ENCODE results near the gene PTPRG. TPM values are rescaled to one million over a fixed set of nuclear protein-coding genes. Genes with fewer than 3 reads are reported as not detected.
A peak's percentile ranks its signal among the peaks of the same experiment; 100 is the strongest.

Gene PTPRG
- polyA plus RNA-seq, 1 donor (not counting 4 experiments of a cell fraction or from before 2014, with no cell fraction given): 12.1 TPM

- H3K27ac ChIP-seq (ENCODE audit: control insufficient read depth, insufficient read depth, low read length): no peak overlapping the region
- DNase-seq (ENCODE audit: low read depth, low spot score) (no peak), FAIRE-seq (peak; percentile 29)
These were observed 316.2 kb downstream of the PTPRG start for GRCh38 chr3:61877359-61878138.

GRCh38 chr3:61882253-61882652, 320.9 kb downstream of the PTPRG start:
- Histone ChIP-seq H3K27ac (ENCODE audit: control insufficient read depth, insufficient read depth, low read length) (no peak overlapping the region), H3K4me2 (ENCODE audit: control insufficient read depth, extremely low read depth, insufficient read depth, low read depth, low read length) (no peak overlapping the region), H3K9me1 (ENCODE audit: control insufficient read depth, extremely low read depth, insufficient read depth, low read length) (no peaks in the 10 kb centered on the region), H3K4me1 (ENCODE audit: control insufficient read depth, extremely low read depth, insufficient read depth, low read length) (no peaks in the 10 kb centered on the region), H3K27me3 (ENCODE audit: control insufficient read depth, extremely low read depth, insufficient read depth, low read length) (no peaks in the 10 kb centered on the region), H3K9ac (ENCODE audit: control insufficient read depth, extremely low read depth, insufficient read depth, low read length) (no peak overlapping the region), H3K9me3 (ENCODE audit: control insufficient read depth, low read depth, low read length) (no peaks in the 10 kb centered on the region), H3K36me3 (ENCODE audit: control insufficient read depth in 2 of 2, extremely low read depth in 1 of 2, insufficient read depth in 2 of 2, low read length in 2 of 2) (no peaks in the 10 kb centered on the region), H2AFZ (ENCODE audit: control insufficient read depth, low read length) (no peak overlapping the region), H4K20me1 (ENCODE audit: control insufficient read depth, extremely low read depth, insufficient read depth, low read length) (no peaks in the 10 kb centered on the region), H3K4me3 (ENCODE audit: control insufficient read depth in 2 of 3, extremely low read depth in 1 of 3, insufficient read depth in 2 of 3, low read depth in 1 of 3, low read length in 3 of 3) (no peak overlapping the region), H3K79me2 (ENCODE audit: control insufficient read depth, insufficient read depth, low read length) (no peaks in the 10 kb centered on the region)
- DNase-seq (ENCODE audit: low read depth, low spot score) (no peak), FAIRE-seq (peak; percentile 44)
- TF ChIP-seq CTCF (optimal IDR thresholded peaks at IDR 0.05 in 1 of 3, IDR thresholded peaks at IDR 0.05 in 1 of 3, conservative IDR thresholded peaks at IDR 0.05 in 1 of 3; ENCODE audit: extremely low read depth in 1 of 3, insufficient read depth in 2 of 3, low read length in 3 of 3) (no peak), EZH2 (IDR thresholded peaks at IDR 0.05; ENCODE audit: low read length) (no peak)
- dilution Hi-C loops (cut with MboI; ENCODE audit: extremely low pct_ligation_motif_present, low sequenced_read_pairs): no loop called here

More at GRCh38 chr3:61877359-61878138, 316.2 kb downstream of the PTPRG start:
- no peak for TF ChIP-seq CTCF (optimal IDR thresholded peaks at IDR 0.05 in 1 of 3, IDR thresholded peaks at IDR 0.05 in 1 of 3, conservative IDR thresholded peaks at IDR 0.05 in 1 of 3; ENCODE audit: extremely low read depth in 1 of 3, insufficient read depth in 2 of 3, low read length in 3 of 3)
- no peak for TF ChIP-seq EZH2 (IDR thresholded peaks at IDR 0.05; ENCODE audit: low read length)
- no peaks in the 10 kb centered on the region for H3K9me3 ChIP-seq (ENCODE audit: control insufficient read depth, low read depth, low read length)
- H3K9ac ChIP-seq (ENCODE audit: control insufficient read depth, extremely low read depth, insufficient read depth, low read length): no peak overlapping the region
- dilution Hi-C loops (cut with MboI; ENCODE audit: extremely low pct_ligation_motif_present, low sequenced_read_pairs): no loop called here
- no peaks in the 10 kb centered on the region for H3K27me3 ChIP-seq (ENCODE audit: control insufficient read depth, extremely low read depth, insufficient read depth, low read length)
- no peaks in the 10 kb centered on the region for H3K36me3 ChIP-seq (ENCODE audit: control insufficient read depth in 2 of 2, extremely low read depth in 1 of 2, insufficient read depth in 2 of 2, low read length in 2 of 2)
- H3K9me1 ChIP-seq (ENCODE audit: control insufficient read depth, extremely low read depth, insufficient read depth, low read length): no peaks in the 10 kb centered on the region
- H3K79me2 ChIP-seq (ENCODE audit: control insufficient read depth, insufficient read depth, low read length): no peaks in the 10 kb centered on the region
- H3K4me1 ChIP-seq (ENCODE audit: control insufficient read depth, extremely low read depth, insufficient read depth, low read length): no peaks in the 10 kb centered on the region
- H3K4me3 ChIP-seq (ENCODE audit: control insufficient read depth in 2 of 3, extremely low read depth in 1 of 3, insufficient read depth in 2 of 3, low read depth in 1 of 3, low read length in 3 of 3): no peak overlapping the region
- H3K4me2 ChIP-seq (ENCODE audit: control insufficient read depth, extremely low read depth, insufficient read depth, low read depth, low read length): no peak overlapping the region
- no peak overlapping the region for H2AFZ ChIP-seq (ENCODE audit: control insufficient read depth, low read length)
- H4K20me1 ChIP-seq (ENCODE audit: control insufficient read depth, extremely low read depth, insufficient read depth, low read length): no peaks in the 10 kb centered on the region

Measured in keratinocyte (primary cell).